Epithelial cell of umbilical artery (primary cell): Measurements from ENCODE around the gene OR2W3. TPM values are rescaled to one million over a fixed set of nuclear protein-coding genes. Genes with fewer than 3 reads are reported as not detected.

Source experiments
- total RNA-seq: library from RNA; depleted of rRNA; stranded (reverse); fragments of >200 nt; gene quantifications from 2 replicates; pipeline ENCODE4 v1.2.3, GENCODE V29; 2014

The OR2W3 gene
- total RNA-seq, result not detected in 2 replicates

DNA sequence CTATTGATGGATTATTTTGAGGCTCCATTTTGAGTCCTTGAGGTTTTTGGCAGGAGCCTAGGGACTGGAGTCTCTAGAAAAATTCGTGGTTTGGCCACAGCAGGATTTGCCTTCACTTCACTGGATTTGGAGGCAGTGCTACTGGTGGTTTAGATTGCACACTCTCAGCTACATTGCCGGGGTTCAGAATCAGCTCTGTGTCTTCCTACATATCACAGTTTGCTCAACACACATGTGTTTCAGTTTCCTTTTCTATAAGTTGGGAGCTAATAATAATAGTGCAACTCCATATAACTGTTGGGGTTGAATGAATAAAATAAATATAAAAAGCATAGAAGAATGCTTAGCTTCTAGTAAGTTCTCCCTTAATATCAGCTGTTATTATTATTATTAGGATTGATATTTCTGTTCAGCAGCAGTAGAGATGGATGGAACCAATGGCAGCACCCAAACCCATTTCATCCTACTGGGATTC lies at the start of gene OR2W3:
Gene OR2W3 (plus strand): TSS at position 425 of the 475 bp plus-strand sequence. CDS start 0 bp downstream, at position 425.

GRCh38 chr1:247857069-247857984 lies 38.1 kb upstream of the OR2W3 start, which contains the start of gene TRIM58:
Gene TRIM58, plus strand, starts transcription at chr1:247857187. Its CDS starts 60 bp downstream, at chr1:247857247.

GRCh38 chr1:247919952-247920351 lies 24.6 kb downstream of the OR2W3 start, which contains the start of gene OR2T8:
Gene OR2T8, plus strand, starts transcription at chr1:247920252. Its CDS starts 766 bp downstream, at chr1:247921018.

GRCh38 chr1:247924868-247925267 lies 29.5 kb downstream of the OR2W3 start, which contains the start of gene OR2AJ1:
Gene OR2AJ1, plus strand, starts transcription at chr1:247924889. Its CDS starts 8,880 bp downstream, at chr1:247933769.

Other genes with a start within 250 kb of the OR2W3 start
- not detected in 2 replicates for gene OR13G1, start 215.8 kb upstream of the OR2W3 start, total RNA-seq
- not detected in 2 replicates for gene OR6F1, start 178.9 kb upstream of the OR2W3 start, total RNA-seq
- not detected in 2 replicates for gene OR14K1, start 157.0 kb upstream of the OR2W3 start, total RNA-seq
- gene OR14A2, start 147.4 kb upstream of the OR2W3 start, total RNA-seq, result not detected in 2 replicates
- gene OR1C1, start 135.0 kb upstream of the OR2W3 start, total RNA-seq, result not detected in 2 replicates
- gene OR14A16, start 71.5 kb upstream of the OR2W3 start, total RNA-seq, result not detected in 2 replicates
- gene OR11L1, start 53.7 kb upstream of the OR2W3 start, total RNA-seq, result not detected in 2 replicates
- gene TRIM58, start 38.4 kb upstream of the OR2W3 start, total RNA-seq, result 0.32 and 0.91 TPM in 2 replicates
- gene OR2T8, start 24.7 kb downstream of the OR2W3 start, total RNA-seq, result not detected in 2 replicates
- gene OR2AJ1, start 29.3 kb downstream of the OR2W3 start, total RNA-seq, result not detected in 2 replicates
- under 0.01 and 0.30 TPM in 2 replicates for gene OR2L8, start 53.3 kb downstream of the OR2W3 start, total RNA-seq
- gene OR2AK2, start 69.6 kb downstream of the OR2W3 start, total RNA-seq, result not detected in 2 replicates
- not detected in 2 replicates for gene OR2L5, start 118.1 kb downstream of the OR2W3 start, total RNA-seq
- gene OR2L2, start 134.5 kb downstream of the OR2W3 start, total RNA-seq, result not detected in 2 replicates
- under 0.01 TPM in 1 of 2 replicates, not detected in the other for gene OR2L3, start 151.2 kb downstream of the OR2W3 start, total RNA-seq
- not detected in 2 replicates for gene OR2L13, start 199.6 kb downstream of the OR2W3 start, total RNA-seq
- not detected in 2 replicates for gene OR2M5, start 249.6 kb downstream of the OR2W3 start, total RNA-seq